Activated T-helper 1 cell treated with Interleukin-2 at 50 U/mL for 16 hours (primary cell): ENCODE data around the gene ELOVL7.
"Not testable (repeated sequence)": the region's sequence is repeated elsewhere in the genome, so short reads cannot be mapped to it uniquely, and the experiment has no call there.

Experiments
- DNase-seq: peaks from one replicate; pipeline ENCODE4 v3.0.0-alpha.2; 2020; ENCODE audit warnings: low read depth

ELOVL7 gene

DNA sequence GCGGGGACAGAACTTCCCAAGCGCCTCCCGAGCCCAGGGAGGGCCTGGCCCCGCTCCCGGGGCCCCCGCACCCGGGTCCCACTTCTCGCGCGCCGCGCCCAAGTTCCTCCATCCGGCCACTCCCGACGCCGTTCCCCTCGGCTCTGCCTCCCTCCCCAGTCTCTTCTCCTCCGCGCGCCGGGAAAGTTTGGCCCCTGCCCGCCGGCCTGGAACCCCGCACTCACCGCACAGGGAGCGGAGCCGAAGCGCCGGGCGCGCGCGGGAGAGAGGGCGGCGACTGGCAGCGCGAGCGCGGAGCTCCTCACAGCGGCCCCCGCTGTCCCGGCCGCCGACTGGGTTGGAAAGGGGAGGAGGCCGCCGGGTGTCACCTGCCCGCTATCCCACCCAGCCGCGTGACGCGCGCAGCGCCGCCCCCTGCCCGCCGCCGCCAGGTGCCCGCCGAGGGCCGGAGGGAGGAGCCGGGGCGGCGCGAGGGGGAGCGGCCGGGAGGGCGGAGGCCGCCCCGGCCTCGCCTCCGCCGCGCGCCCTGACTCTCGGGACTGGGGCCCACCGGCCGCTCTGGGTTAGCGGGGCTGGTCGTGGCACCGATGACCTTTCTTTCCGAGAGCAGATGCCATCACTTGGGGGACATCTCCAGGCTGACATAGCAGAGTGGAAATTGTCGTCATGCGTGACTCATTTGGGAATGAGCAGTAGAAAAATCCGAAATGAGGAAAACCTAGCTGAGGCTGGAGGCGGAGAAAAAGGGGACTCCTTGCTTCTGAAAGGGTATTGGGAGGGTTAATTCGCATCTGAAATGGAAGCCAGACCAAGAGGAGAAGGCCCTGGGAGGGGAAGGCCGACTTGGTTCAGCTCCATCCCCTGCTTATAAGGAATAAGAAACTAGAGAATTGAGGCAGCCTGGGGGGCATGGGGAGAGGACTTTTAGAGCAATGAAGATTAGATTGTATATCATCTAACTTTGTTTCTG is at the start of gene ELOVL7:
ELOVL7 (minus strand) TSS at position 334 of the 970 bp plus-strand sequence. CDS start 56,872 bp downstream, outside the sequence.
- no peak for DNase-seq

GRCh38 chr5:60893521-60893920 is 49.5 kb upstream of the ELOVL7 start:
- DNase-seq = no peak

DNA sequence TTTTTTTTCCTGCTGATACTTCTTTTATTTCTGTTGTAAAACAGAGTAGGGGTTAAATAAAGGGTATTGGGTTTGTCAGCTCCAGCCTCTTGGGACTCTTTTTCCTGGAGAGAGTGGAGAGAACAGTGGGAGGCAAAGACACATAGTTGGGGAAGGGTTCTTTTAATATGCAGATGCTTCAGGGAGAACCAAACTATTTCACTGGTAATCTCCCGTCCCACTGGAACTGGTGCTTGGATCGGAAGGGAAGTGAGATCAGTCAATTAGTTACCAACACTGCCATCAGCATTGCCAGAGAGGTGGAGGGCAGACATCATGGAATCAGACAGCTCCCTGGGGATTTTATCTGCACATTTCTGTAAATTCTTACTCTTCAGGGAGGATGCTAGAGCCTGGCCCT is 47.6 kb upstream of the ELOVL7 start:
- DNase-seq = no peak

DNA sequence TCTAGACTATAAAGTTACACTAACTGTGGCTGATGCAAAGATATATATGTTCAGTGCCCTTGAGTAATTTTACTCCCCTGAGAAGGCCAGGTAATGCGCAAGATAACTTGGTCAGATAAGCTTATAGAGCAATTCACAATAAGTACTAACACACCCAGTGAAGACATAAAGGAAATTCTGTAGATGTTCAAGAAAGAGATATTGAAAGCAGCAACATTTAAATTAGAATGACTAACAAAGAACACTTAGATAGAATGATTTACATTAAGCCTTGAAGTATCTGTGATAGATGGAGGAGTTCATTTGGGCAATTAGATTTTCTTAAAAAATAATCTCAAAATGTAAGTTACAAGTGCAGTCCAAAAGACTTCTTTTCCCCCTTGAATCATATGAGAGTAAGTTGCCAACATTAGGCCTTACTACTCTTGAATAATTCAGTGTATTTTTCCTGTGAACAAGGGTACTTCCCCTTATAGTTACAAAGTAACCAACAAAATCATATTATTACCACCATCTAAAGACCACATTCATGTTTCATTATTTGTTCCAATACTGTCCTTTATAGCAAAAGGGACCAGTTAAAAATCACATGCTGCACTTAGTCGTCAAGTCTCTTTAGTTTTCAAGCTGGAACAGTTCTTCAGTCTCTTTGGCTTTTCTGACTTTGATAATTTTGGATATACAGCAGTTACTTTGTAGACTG is 44.4 kb upstream of the ELOVL7 start:
- DNase-seq = no peak

- DNase-seq = no peak
Measured at GRCh38 chr5:60887746-60888145, 43.7 kb upstream of the ELOVL7 start.

GRCh38 chr5:60887096-60887495 is 43.0 kb upstream of the ELOVL7 start:
- DNase-seq = no peak

DNA sequence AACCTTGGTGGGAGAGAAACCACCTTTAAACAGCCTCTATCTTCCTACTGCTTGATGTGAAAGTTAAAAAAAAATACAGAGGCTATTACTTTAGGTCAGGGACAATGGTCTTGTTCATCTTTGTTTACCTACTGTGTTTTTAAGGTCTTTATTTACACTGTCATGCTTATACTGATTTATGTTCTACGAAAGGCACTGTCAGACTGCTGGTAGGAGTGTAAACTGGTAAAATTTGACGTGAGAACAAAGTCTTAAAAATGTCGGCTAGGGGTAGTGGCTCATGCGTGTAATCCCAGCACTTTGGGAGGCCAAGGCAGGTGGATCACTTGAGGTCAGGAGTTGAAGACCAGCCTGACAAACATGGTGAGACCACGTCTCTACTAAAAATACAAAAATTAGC is 42.1 kb upstream of the ELOVL7 start:
- DNase-seq = no peak

GRCh38 chr5:60883229-60883628 is 39.2 kb upstream of the ELOVL7 start:
- DNase-seq = no peak

DNA sequence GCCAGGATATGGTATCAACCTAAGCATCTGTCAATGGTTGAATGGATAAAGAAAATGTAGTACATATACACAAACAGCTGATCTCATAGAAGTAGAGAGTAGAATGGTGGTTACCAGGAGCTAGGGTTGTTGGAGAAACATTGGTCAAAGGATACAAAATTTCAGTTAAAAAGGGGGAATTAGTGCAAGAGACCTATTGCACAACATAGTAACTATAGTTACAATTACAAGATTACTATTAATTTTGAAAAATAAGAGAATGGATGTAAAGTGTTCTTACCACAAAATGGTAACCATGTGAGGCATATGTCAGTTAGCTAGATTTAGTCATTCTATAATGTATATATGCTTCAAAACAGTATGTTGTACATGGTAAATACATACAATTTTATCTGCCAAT is 28.8 kb upstream of the ELOVL7 start:
- no peak for DNase-seq

- DNase-seq = no peak
Measured at GRCh38 chr5:60870857-60871256, 26.8 kb upstream of the ELOVL7 start.

- not testable (repeated sequence) for DNase-seq
Measured at GRCh38 chr5:60860572-60860971, 16.5 kb upstream of the ELOVL7 start.

DNA sequence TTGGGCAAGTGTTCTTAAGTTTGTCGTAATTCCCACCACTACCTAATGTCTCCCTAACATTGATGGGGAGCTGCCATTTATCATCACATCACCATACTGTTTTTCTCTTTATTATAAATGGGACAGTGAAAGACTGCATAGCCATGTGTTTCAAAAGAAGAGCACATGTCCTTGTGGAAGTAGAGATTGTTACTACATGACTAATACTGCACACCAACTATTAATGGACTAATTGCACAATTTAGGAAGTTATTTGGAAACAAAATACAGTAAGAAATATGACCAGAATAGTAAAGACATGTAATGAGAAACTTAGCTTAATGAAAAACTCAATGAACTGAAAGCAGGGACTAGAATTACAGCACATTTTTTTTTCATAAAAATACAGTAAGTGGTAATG is 12.0 kb upstream of the ELOVL7 start:
- no peak for DNase-seq

DNA sequence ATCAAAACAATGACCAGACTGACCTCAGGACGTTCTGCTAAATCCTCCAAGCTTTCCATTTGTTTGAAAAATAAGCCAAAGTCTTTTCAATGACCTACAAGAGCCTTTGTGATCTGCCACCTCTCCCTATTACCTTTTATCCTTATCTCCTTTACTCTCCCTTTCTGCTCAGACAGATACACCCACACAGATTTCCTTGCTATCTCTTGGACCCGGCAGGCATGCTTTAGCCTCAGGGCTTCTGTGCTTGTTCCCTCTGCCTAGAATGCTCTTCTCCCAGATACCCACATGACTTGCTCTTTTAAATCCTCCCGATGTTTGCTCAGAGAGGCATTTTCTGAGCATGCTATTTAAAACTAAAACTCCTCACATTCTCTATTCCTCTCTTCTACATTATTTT is 8.9 kb upstream of the ELOVL7 start:
- no peak for DNase-seq

GRCh38 chr5:60852317-60852716 is 8.2 kb upstream of the ELOVL7 start:
- no peak for DNase-seq

DNA sequence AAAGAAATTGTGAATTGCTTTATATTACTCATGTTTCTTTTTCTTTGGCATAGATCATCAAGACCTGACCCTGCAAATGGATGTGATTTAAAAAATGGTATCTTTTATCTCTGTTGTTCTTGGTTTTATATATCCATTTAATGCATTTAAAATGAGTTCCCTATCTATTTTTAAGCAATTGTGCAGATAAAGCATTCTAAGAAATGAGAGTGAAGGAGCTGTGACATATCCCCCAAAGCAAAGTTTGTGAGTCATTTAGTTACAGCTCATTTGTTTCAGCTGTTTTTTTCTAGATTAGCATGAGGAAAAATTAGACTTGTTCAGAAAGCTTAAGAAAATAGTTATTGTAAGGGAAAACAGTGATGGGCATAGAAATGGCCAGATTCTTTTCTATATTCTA is 7.6 kb upstream of the ELOVL7 start:
- no peak for DNase-seq

DNA sequence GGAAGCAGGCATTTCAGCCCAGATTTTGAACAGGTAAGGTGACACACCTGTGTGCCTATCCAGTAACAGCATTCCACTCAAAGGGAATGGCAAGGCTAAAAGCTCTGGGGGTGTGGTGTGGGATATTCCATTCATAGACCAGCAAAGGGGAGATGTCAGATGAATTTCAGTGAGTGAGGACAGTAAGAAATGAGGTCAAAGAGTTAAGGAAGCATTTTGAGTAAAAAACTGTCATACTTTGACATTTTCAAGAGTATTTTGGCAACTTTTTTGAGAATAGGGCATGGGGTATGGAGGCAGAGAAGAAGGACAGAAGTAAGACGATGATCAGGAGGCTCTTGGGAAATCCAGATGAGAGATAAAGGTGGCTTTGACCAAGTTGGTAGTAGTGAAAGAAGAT is 2.2 kb upstream of the ELOVL7 start:
- DNase-seq = no peak

DNA sequence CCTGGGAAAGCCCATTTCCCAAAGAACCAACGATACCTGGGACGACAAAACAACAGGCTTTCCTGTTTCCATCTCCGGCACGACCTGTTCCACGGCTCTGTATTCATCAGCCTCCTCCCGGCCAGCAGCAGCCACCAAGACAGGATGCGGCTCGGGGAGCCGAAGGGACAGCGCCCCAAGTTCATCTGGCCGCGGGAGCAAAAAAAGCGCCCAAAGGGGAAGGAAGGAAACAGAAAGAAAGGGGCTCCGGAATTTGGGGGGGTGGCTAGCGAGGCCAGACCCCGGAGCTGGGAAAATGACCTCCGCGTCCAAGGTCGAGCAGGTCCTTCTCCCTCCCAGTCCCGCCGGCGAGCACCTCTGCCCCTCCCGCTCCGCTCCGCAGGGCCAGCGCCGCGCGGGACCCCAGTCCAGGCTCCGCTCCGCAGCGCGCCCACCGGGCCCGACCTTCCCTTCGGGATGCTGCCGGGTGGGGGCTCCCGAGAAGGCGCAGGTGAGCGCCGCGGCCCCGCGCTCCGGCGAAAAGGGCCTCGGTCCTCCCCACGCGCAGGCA is 608 bp downstream of the ELOVL7 start:
- no peak for DNase-seq

DNA sequence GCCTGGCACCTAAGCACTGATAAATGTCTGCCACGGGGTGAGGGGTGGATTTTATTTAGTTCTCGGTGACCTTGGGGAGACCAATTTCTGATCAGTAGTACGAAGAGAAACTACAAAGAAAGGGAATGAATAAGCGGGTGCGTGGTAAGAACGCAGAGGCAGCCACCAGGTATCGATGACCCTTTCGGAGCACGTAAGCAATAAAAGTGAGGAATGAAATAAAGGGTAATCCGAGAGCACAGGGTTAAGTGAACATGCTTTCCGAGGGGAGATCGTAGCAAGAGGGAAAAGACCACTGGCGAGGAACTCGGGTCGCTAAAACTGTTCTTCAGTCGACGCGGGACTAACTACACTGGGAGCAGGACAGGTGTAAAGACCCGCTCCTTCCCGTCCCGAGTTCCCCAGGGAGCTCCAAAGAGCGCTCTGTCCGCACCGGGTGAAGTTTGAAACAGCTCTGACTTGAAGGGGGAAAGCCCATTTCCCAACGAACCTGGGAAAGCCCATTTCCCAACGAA is 1.1 kb downstream of the ELOVL7 start:
- DNase-seq = no peak

DNA sequence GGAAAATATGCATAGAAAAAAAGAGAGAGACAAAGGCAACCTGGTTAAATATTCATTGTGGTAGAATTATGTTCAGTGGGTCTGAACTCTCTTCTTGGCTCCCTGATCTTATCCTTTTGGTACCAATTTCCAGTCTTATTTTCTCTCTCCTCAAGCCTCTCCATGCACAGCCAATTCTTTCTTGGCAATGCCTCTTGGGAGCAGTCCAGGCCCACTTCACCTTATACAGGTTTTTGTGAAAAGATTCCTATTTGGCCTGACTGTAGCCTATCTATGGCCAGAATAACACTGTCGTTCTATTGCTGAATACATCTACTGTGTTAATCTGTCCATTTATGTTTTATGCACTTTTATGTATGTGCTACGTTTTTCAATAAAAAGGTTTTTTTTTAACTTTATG is 2.7 kb downstream of the ELOVL7 start:
- DNase-seq = no peak

- DNase-seq = no peak
Measured at GRCh38 chr5:60836131-60836530, 7.9 kb downstream of the ELOVL7 start.

- DNase-seq = no peak
Measured at GRCh38 chr5:60835554-60835953, 8.5 kb downstream of the ELOVL7 start.

- DNase-seq = no peak
Measured at GRCh38 chr5:60833520-60833919, 10.5 kb downstream of the ELOVL7 start.
